HepG2 (cell line): ENCODE measurements around the gene RB1. TPM values are rescaled to one million over a fixed set of nuclear protein-coding genes. Genes with fewer than 3 reads are reported as not detected.

ENCODE experiments used
- ASH2L ChIP-seq: fragments of 300-600, 200-600 bp; sonication (generic); IDR thresholded peaks from 2 replicates; pipeline ENCODE4 v1.7.0; 2017; ENCODE audit warnings: low read depth, mild to moderate bottlenecking, moderate library complexity, mixed read lengths, low read length; ENCODE audit not compliant: insufficient read length
- ATF1 ChIP-seq: IDR thresholded peaks from 2 replicates; pipeline ENCODE4 v1.6.1; 2016; ENCODE audit warnings: mild to moderate bottlenecking, control low read depth
- CSRNP2 ChIP-seq: sonication (generic); formaldehyde crosslinking; conservative IDR thresholded peaks from 2 replicates; pipeline ENCODE4 v1.8.0; 2022; ENCODE audit warnings: low read depth, missing genetic modification reagents
- HMGXB4 ChIP-seq, 2 experiments: sonication (generic) in 1 of 2; formaldehyde crosslinking in 1 of 2; IDR thresholded peaks; 2 replicates each; pipeline versions ENCODE4 v1.4.0 to v1.6.1; 2018 to 2020; ENCODE audit warnings: missing genetic modification reagents in 2 of 2, borderline replicate concordance in 1 of 2, low read depth in 1 of 2, mild to moderate bottlenecking in 1 of 2, missing biosample characterization in 1 of 2
- IKZF4 ChIP-seq: sonication (generic); formaldehyde crosslinking; IDR thresholded peaks from 2 replicates; pipeline ENCODE4 v1.5.1; 2020; ENCODE audit warnings: borderline replicate concordance, mild to moderate bottlenecking, low read depth, missing genetic modification reagents; ENCODE audit errors: not compliant biosample characterization
- KDM5B ChIP-seq: sonication (generic); formaldehyde crosslinking; IDR thresholded peaks from 2 replicates; pipeline ENCODE4 v1.4.0; 2020; ENCODE audit warnings: missing genetic modification reagents, mild to moderate bottlenecking, borderline replicate concordance
- NR2F1 ChIP-seq, 2 experiments: fragments of 450-650 bp in 1 of 2; formaldehyde crosslinking in 1 of 2; IDR thresholded peaks; 2 replicates each; pipeline versions ENCODE4 v1.5.0 to v1.6.1; 2016 to 2020; ENCODE audit warnings: mild to moderate bottlenecking in 1 of 2, missing compliant biosample characterization in 1 of 2, missing genetic modification reagents in 1 of 2, moderate library complexity in 1 of 2
- SRY ChIP-seq: sonication (generic); formaldehyde crosslinking; IDR thresholded peaks from 2 replicates; pipeline ENCODE4 v1.8.0; 2022; ENCODE audit warnings: mild to moderate bottlenecking, missing genetic modification reagents
- ZBTB40 ChIP-seq, 2 experiments: fragments of 450-650 bp in 1 of 2; sonication (generic) in 1 of 2; formaldehyde crosslinking in 1 of 2; IDR thresholded peaks; 2 replicates each; pipeline versions ENCODE4 v1.6.1 to v1.8.0; 2016 to 2022; ENCODE audit warnings: antibody characterized with exemption in 1 of 2, mild to moderate bottlenecking in 1 of 2, missing genetic modification reagents in 1 of 2
- ZNF251 ChIP-seq: sonication (generic); formaldehyde crosslinking; IDR thresholded peaks from 2 replicates; pipeline ENCODE4 v1.9.0; 2021; ENCODE audit warnings: mild to moderate bottlenecking, missing genetic modification reagents
- polyA plus RNA-seq, 8 experiments: library from polyadenylated mRNA; depleted of rRNA in 3 of 8; stranded (reverse) in 7 of 8; unstranded in 1 of 8; fragments of >200 nt; fragmentation: Illumina TruSeq in 4 of 8; extraction: Trizol in 4 of 8; gene quantifications; 2 replicates each; pipeline versions ENCODE4 v1.2.1 to v1.2.3, GENCODE V29; 2011 to 2016; ENCODE audit warnings: low read depth in 4 of 8, missing spikeins in 1 of 8, mixed read lengths in 1 of 8; ENCODE audit not compliant: insufficient read depth in 1 of 8
- total RNA-seq, 5 experiments: library from RNA; depleted of rRNA; stranded (reverse); fragments of >200 nt; fragmentation: Illumina TruSeq; extraction: Trizol; gene quantifications; 2 replicates each; pipeline ENCODE4 v1.2.3, GENCODE V29; 2016; ENCODE audit warnings: low read depth in 1 of 5
- TF ChIP-seq, protein P1 (sequence below): IDR thresholded peaks from 2 replicates; pipeline ENCODE4 v1.6.1; 2016; ENCODE audit warnings: low read depth

RB1 gene
- total and polyA plus RNA-seq, 2 of the 13 experiments (the other 11 are each of a cell fraction or from before 2014, with no cell fraction given) = 15.6 to 23.7 TPM

GRCh38 chr13:48304143-48304876 lies 759 bp downstream of the RB1 start (continued):
- TF ChIP-seq ZBTB40 (IDR thresholded peaks at IDR 0.05) (no peak), ZBTB40 (CRISPR knock-in tag; IDR thresholded peaks at IDR 0.05) (0 out of 2 replicates have a peak, but pooled peaks have one; percentile 7), ASH2L (peak; percentile 9), ATF1 (CRISPR knock-in tag) (no peak), IKZF4 (CRISPR knock-in tag) (peak; percentile 12), KDM5B (CRISPR knock-in tag) (no peak), NR2F1 (CRISPR knock-in tag; IDR thresholded peaks at IDR 0.05) (no peak), HMGXB4 (CRISPR knock-in tag; IDR thresholded peaks at IDR 0.05; ENCODE audit: borderline replicate concordance in 1 of 2, low read depth in 1 of 2) (0 out of 4 replicates have a peak, but pooled peaks have one; percentile 4 to 8), ZNF251 (CRISPR knock-in tag) (no peak), SRY (CRISPR knock-in tag) (peak; percentile 75; the same call in 1 of the 2 replicates), CSRNP2 (0 out of 2 replicates have a peak, but pooled peaks have one; percentile 30)
- TF ChIP-seq, protein P1, sequence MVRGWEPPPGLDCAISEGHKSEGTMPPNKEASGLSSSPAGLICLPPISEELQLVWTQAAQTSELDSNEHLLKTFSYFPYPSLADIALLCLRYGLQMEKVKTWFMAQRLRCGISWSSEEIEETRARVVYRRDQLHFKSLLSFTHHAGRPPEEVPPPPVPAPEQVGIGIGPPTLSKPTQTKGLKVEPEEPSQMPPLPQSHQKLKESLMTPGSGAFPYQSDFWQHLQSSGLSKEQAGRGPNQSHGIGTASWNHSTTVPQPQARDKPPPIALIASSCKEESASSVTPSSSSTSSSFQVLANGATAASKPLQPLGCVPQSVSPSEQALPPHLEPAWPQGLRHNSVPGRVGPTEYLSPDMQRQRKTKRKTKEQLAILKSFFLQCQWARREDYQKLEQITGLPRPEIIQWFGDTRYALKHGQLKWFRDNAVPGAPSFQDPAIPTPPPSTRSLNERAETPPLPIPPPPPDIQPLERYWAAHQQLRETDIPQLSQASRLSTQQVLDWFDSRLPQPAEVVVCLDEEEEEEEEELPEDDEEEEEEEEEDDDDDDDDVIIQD = no peak
